ENCODE results near the gene SPINDOC.
"Not testable (repeated sequence)": the region's sequence is repeated elsewhere in the genome, so short reads cannot be mapped to it uniquely, and the experiment has no call there.

Gene SPINDOC

GRCh38 chr11:63767267-63767564 lies 46.0 kb upstream of the SPINDOC start:
- no peak for TF ChIP-seq CTCF (IDR thresholded peaks at IDR 0.05; ENCODE audit: insufficient read depth, missing control alignments)
- DNase-seq (ENCODE audit: insufficient read length, low spot score) (no peak), FAIRE-seq (no peak)

- FAIRE-seq (no peak), DNase-seq (ENCODE audit: insufficient read length, low spot score) (no peak)
- no peak for TF ChIP-seq CTCF (IDR thresholded peaks at IDR 0.05; ENCODE audit: insufficient read depth, missing control alignments)
Observed at GRCh38 chr11:63767565-63768236, 45.6 kb upstream of the SPINDOC start.

GRCh38 chr11:63768237-63769041 lies 44.8 kb upstream of the SPINDOC start, which contains the start of gene ZFTA:
Gene ZFTA, minus strand, starts transcription at chr11:63768775. Its CDS starts 153 bp downstream, at chr11:63768622.
- FAIRE-seq (no peak), DNase-seq (ENCODE audit: insufficient read length, low spot score) (no peak)
- peak; percentile 52 for TF ChIP-seq CTCF (IDR thresholded peaks at IDR 0.05; ENCODE audit: insufficient read depth, missing control alignments)

- TF ChIP-seq CTCF (IDR thresholded peaks at IDR 0.05; ENCODE audit: insufficient read depth, missing control alignments) = no peak
- FAIRE-seq = no peak
- DNase-seq (ENCODE audit: insufficient read length, low spot score) = no peak
Observed at GRCh38 chr11:63769042-63769713, 44.1 kb upstream of the SPINDOC start.

GRCh38 chr11:63769714-63770455 lies 43.4 kb upstream of the SPINDOC start:
- no peak for DNase-seq (ENCODE audit: insufficient read length, low spot score)
- TF ChIP-seq CTCF (IDR thresholded peaks at IDR 0.05; ENCODE audit: insufficient read depth, missing control alignments) = no peak
- FAIRE-seq = no peak

- no peak for TF ChIP-seq CTCF (IDR thresholded peaks at IDR 0.05; ENCODE audit: insufficient read depth, missing control alignments)
- DNase-seq (ENCODE audit: insufficient read length, low spot score) = no peak
- no peak for FAIRE-seq
Observed at GRCh38 chr11:63770763-63771162, 42.5 kb upstream of the SPINDOC start.

- not testable (repeated sequence) for DNase-seq (ENCODE audit: insufficient read length, low spot score); FAIRE-seq
Observed at GRCh38 chr11:63771741-63772318, 41.4 kb upstream of the SPINDOC start.
